COLO829 (cell line): ENCODE results near the gene NKPD1.

Source experiments
- DNase-seq: peaks from one replicate; pipeline ENCODE4 v3.0.0; 2012; ENCODE audit warnings: low spot score

The NKPD1 gene, protein sequence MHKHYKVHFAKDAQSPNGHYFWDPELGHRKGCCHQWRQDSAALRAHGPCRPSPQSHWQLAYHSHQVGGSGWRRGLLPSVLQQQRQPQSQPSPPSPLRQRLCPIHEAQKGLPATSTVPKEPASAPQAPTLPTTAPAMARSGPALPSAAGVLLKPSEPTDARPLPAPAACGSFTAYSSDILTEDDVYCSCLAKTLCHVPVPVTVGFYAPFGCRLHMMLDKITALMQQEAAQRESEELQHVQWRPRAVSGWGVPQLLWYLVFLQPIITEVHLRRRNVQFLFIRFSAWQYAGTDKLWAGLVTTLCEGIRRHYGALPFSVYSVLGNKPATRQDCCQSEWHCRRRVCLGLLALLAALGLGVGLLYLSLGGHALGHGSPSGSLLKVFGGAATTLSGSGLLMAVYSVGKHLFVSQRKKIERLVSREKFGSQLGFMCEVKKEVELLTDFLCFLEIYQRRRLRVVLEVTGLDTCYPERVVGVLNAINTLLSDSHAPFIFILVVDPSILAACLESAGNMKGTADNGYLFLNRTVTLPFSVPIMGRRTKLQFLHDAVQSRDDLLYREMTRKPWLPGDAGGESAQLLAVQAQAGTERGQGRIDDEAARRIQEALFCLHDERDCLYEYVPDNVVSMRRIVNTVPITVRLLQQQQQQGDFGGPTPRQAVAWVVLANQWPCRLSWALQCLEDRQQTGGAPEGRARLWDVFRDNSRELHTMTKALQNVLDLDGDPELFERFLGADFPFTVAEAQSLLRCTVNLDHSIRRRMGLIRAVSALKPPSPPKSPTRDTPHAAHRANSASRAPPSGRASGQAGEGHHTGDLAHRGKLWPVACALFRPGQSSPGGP

GRCh38 chr19:45160870-45161737 lies at the start of gene NKPD1:
Gene NKPD1 (minus strand): TSS chr19:45160982. CDS start chr19:45160150, 832 bp downstream.
- no peak for DNase-seq

- DNase-seq = no peak
Observed at GRCh38 chr19:45206328-45206727, 45.5 kb upstream of the NKPD1 start.

DNA sequence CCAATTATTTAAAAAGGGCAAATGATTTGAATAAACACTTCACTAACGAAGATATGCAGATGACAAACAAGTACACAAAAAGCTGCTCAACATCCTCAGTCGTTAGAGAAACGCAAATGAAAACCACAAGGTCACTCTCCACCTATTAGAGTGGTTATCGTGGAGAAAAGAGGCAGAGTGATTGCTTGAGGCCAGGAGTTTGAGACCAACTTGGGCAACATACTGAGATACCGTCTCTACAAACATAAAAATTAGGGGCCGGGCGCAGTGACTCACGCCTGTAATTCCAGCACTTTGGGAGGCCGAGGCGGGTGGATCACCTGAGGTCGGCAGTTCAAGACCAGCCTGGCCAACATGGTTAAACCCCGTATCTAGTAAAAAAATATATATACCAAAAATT lies 45.0 kb upstream of the NKPD1 start:
- no peak for DNase-seq

GRCh38 chr19:45202637-45203036 lies 41.9 kb upstream of the NKPD1 start:
- no peak for DNase-seq

- no peak for DNase-seq
Observed at GRCh38 chr19:45200568-45200967, 39.8 kb upstream of the NKPD1 start.

GRCh38 chr19:45195764-45196163 lies 35.0 kb upstream of the NKPD1 start:
- DNase-seq = no peak

DNA sequence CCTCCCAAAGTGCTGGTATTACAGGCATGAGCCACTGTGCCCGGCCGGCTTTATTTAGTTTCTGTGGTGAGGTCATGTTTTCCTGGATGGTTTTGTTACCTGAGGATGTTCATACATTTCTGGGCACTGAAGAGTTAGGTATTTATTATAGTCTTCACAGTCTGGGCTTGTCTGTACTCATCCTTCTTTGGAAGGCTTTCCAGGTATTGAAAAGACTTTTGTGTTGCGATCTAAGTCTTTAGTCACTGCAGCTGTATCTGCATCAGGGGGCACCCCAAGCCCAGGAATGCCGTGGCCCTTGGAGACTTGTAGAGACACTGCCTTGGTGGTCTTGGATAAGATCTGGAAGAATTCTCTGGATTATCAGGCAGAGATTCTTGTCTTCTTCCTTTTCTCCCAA lies 30.6 kb upstream of the NKPD1 start:
- no peak for DNase-seq

DNA sequence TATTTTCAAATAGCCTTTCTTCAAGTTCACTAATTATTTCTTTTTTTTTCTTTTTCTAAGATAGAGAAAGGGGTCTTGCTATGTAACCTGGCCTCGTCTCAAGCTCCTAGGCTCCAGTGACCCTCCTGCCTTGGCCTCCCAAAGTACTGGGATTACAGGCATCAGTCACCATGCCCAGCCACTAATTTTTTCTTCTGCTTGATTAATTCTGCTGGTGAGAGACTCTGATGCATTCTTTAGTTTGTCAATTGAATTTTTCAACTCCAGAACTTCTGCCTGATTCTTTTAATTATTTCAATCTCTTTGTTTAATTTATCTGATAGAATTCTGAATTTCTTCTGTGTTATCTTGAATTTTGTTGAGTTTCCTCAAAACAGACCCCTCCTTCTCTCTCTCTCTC lies 29.2 kb upstream of the NKPD1 start:
- no peak for DNase-seq

DNA sequence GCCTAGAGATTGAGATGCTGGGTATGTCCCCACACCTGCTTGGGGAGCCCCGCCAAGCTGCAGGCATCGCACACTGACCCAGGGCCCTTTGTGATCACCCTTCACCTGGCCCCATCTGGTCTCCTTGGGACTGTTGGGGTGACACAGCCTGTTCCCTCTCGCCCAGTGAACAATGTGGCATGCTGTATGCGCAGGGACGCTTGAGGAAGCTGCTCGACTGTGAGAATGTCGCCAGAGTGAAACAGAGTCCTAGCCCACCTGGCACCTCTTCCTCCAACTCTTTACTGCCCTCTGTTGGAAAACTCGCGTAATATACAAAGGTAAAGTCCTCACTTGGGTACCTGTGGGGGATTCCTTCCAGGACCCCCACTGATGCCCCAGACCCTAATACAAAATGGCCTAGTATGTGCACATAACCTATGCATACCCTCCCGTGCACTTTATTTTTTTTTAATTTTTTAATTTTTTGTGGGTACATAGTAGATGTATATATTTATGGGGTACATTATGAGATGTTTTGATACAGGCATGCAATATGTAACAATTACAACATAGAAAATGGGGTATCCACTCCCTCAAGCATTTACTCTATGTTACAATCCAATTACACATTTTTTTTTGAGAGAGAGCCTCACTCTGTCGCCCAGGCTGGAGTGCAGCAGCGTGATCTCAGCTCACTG lies 26.8 kb upstream of the NKPD1 start:
- peak; percentile 31 for DNase-seq

- DNase-seq = no peak
Observed at GRCh38 chr19:45186509-45187334, 25.9 kb upstream of the NKPD1 start.

DNA sequence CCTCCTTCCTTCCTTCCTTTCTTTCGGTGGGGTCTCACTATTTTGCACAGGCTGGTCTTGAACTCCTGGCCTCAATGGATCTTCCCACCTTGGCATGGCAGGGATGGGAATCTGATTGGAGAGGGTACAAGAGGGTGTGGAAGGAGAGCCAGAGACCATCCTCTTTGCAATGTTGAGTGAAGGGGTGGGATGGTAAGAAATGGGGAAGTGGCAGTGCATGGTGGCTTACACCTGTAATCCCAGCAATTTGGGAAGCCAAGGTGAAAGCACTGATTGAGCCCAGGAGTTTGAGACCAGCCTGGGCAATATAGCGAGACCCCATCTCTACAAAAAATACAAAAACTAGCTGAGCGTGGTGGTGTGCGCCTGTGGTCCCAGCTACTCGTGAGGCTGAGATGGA lies 23.3 kb upstream of the NKPD1 start:
- DNase-seq = no peak

DNA sequence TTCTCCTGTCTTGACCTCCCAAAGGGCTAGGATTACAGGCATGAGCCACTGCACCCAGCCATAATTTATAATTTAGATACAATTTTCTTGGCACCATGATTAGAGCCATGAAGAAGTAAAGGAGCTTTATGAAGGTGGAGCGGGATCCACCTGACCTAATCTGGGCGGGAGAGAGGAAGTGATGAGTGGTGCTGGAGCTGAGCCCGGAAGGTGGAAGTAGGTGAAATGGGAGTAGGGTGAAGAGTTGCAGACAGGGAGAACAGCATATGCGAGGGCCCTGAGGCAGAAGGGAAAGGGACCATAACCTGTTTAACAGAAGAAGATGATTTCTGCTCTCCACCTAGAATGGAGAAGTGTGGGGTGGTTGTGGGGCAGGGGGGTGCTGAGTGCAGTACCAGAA lies 22.0 kb upstream of the NKPD1 start:
- no peak for DNase-seq

GRCh38 chr19:45180936-45181335 lies 20.2 kb upstream of the NKPD1 start:
- DNase-seq = no peak

GRCh38 chr19:45179892-45180370 lies 19.1 kb upstream of the NKPD1 start:
- no peak for DNase-seq

DNA sequence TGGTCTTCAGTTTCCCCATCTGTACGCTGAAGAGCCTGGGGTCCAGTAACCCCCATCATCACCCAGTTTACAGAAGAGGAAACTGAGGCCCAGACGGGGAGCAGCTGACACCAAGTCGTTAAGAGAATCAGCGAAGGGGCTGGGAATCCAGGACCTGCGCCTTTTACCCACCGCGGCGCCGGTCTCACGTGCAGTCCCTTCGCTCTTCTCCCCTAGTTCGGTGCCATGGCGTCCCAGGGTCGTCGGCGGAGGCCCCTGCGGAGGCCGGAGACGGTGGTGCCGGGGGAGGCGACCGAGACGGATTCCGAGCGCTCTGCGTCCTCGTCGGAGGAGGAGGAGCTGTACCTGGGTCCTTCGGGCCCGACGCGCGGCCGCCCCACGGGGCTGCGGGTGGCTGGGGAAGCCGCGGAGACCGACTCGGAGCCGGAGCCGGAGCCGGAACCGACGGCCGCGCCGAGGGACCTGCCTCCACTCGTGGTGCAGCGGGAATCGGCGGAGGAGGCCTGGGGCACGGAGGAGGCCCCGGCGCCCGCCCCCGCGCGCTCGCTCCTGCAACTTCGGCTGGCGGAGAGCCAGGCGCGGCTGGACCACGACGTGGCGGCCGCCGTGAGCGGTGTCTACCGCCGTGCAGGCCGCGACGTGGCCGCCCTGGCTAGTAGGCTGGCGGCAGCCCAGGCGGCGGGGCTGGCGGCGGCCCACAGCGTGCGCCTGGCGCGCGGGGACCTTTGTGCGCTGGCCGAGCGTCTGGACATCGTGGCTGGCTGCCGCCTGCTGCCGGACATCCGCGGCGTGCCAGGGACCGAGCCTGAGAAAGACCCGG lies 18.5 kb upstream of the NKPD1 start:
- no peak for DNase-seq

DNA sequence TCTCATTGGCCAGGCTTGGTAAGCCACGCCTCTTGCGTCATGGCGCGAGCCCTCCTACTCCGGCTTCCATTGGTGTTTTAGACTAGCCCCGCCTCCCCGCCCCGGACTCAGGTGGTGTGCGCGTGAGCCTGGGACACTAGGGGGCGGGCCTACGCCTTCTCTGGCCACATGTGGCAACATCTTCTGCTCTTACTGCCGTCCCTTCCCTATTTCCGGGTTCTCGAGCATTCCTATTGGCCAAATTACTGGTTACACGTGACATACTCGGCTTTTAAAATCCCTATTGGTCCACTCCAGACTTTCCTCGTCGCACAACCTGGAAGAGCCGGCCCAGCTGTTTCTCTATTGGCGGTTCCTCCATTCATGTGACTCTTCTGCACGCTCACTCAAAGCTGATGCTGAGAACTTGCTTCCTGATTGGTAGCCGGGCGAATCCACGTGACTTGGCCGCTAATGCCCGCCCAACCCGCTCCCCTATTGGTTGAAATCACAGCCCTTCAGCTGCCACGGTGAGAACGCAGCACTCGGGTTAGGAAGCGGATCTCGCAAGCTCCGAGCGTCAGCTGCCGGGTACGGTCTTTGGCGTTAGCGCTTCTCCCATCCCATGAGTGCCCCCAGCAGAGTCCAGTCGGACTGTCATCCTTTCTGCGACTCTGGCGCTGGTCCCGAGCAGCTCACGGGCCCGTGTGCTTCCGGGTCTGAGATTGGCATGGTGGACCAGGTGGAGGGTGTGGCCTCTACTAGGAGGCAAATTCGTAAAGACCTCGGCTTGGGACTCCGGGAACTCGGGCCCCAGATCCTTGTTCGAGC lies 17.7 kb upstream of the NKPD1 start, which contains the start of gene BLOC1S3:
Gene BLOC1S3, plus strand, starts transcription at position 523 of the 810 bp plus-strand sequence. CDS start 513 bp downstream, outside the sequence.
- peak; percentile 99 for DNase-seq

DNA sequence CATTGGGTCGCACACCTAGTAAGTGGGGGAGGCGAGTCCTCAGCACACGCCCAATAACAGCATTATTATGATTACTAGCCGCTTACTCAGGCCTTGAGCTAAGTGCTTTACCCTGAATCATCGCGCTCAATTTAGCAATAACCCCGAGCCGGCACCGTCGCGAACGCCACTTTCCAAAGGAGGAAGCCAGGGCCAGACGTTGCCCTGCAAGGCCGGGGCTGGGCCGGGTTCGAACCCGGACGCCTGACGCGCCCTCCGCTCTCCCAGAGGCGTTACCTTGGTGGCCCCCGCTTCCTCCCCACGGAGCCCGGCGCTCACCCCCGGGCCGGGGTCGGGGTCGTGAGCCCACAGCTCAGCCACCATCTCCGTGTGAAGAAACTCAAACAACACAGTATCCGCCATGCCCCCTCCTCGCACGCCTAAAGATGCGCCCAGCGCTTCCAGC lies 17.1 kb upstream of the NKPD1 start, which contains the start of gene TRAPPC6A:
Gene TRAPPC6A, minus strand, starts transcription at position 421 of the 445 bp plus-strand sequence. Its CDS starts 19 bp downstream, at position 402.
- no peak for DNase-seq
